ELR (cell line): ENCODE results near the gene SPINDOC.
"Not testable (repeated sequence)": the region's sequence is repeated elsewhere in the genome, so short reads cannot be mapped to it uniquely, and the experiment has no call there.

Source experiments
- DNase-seq: peaks from one replicate; pipeline ENCODE4 v3.0.0-alpha.2; 2015; ENCODE audit warnings: low read depth

SPINDOC gene

GRCh38 chr11:63813035-63813562, at the start of gene SPINDOC:
Gene SPINDOC (plus strand): TSS chr11:63813456. CDS start chr11:63813687, 231 bp downstream.
- DNase-seq, result peak; percentile 78

- no peak for DNase-seq
Observed at GRCh38 chr11:63763496-63764339, 49.5 kb upstream of the SPINDOC start.

GRCh38 chr11:63764340-63764678, 48.9 kb upstream of the SPINDOC start:
- no peak for DNase-seq

- no peak for DNase-seq
Observed at GRCh38 chr11:63764679-63765647, 48.3 kb upstream of the SPINDOC start.

GRCh38 chr11:63765688-63766241, 47.5 kb upstream of the SPINDOC start:
- no peak for DNase-seq

GRCh38 chr11:63766531-63767235, 46.6 kb upstream of the SPINDOC start:
- no peak for DNase-seq

GRCh38 chr11:63767267-63767564, 46.0 kb upstream of the SPINDOC start:
- DNase-seq, result no peak

- DNase-seq, result peak; percentile 83
Observed at GRCh38 chr11:63767565-63768236, 45.6 kb upstream of the SPINDOC start.

GRCh38 chr11:63768237-63769041, 44.8 kb upstream of the SPINDOC start, which contains the start of gene ZFTA:
Gene ZFTA (minus strand): TSS chr11:63768775. CDS start chr11:63768622, 153 bp downstream.
- peak; percentile 76 for DNase-seq

- peak; percentile 64 for DNase-seq
Observed at GRCh38 chr11:63769042-63769713, 44.1 kb upstream of the SPINDOC start.

- peak; percentile 24 for DNase-seq
Observed at GRCh38 chr11:63769714-63770455, 43.4 kb upstream of the SPINDOC start.

GRCh38 chr11:63770763-63771162, 42.5 kb upstream of the SPINDOC start:
- no peak for DNase-seq

GRCh38 chr11:63771741-63772318, 41.4 kb upstream of the SPINDOC start:
- not testable (repeated sequence) for DNase-seq

- no peak for DNase-seq
Observed at GRCh38 chr11:63775191-63775590, 38.1 kb upstream of the SPINDOC start.

- no peak for DNase-seq
Observed at GRCh38 chr11:63779039-63779438, 34.2 kb upstream of the SPINDOC start.

- no peak for DNase-seq
Observed at GRCh38 chr11:63782749-63783148, 30.5 kb upstream of the SPINDOC start.

GRCh38 chr11:63783925-63784592, 29.2 kb upstream of the SPINDOC start:
- DNase-seq, result no peak

GRCh38 chr11:63785823-63786222, 27.4 kb upstream of the SPINDOC start:
- DNase-seq, result no peak
